Activated CD4-positive, alpha-beta T cell treated with anti-CD3 and anti-CD28 coated beads for 36 hours (primary cell): ENCODE measurements around the gene GPR33. TPM values are rescaled to one million over a fixed set of nuclear protein-coding genes. Genes with fewer than 3 reads are reported as not detected.
"Not testable (repeated sequence)": the region's sequence is repeated elsewhere in the genome, so short reads cannot be mapped to it uniquely, and the experiment has no call there.

Experiments
- ATAC-seq: fragments of 200-7000 bp; cut with Tn5 transposase; one replicate; pipeline ENCODE4 v1.10.0; 2021; ENCODE audit warnings: mild to moderate bottlenecking, moderate library complexity
- CTCF ChIA-PET: fragments of 350-600 bp; sonication (Branson Sonifier 250); formaldehyde crosslinking; loops from one replicate; lab custom pipeline; 2021; ENCODE audit warnings: antibody characterized with exemption; lab: Charles Lee
- POLR2A ChIA-PET: fragments of 350-600 bp; sonication (Branson Sonifier 250); formaldehyde crosslinking; loops from one replicate; lab custom pipeline; 2021; ENCODE audit warnings: antibody characterized with exemption, inconsistent platforms; lab: Charles Lee
- DNase-seq: peaks from one replicate; pipeline ENCODE4 v3.0.0-alpha.2; 2020
- H3K27ac Mint-ChIP-seq: one replicate; pipeline ENCODE4 v1.8.0; 2021; ENCODE audit warnings: mixed read lengths
- H3K27me3 Mint-ChIP-seq: one replicate; pipeline ENCODE4 v1.8.0; 2021; ENCODE audit warnings: mixed read lengths
- H3K36me3 Mint-ChIP-seq: one replicate; pipeline ENCODE4 v1.8.0; 2021; ENCODE audit warnings: low read depth, mixed read lengths
- H3K4me1 Mint-ChIP-seq: one replicate; pipeline ENCODE4 v1.8.0; 2021; ENCODE audit warnings: mixed read lengths
- H3K4me3 Mint-ChIP-seq: one replicate; pipeline ENCODE4 v1.8.0; 2021; ENCODE audit warnings: mild to moderate bottlenecking, moderate library complexity, mixed read lengths
- H3K9me3 Mint-ChIP-seq: one replicate; pipeline ENCODE4 v1.8.0; 2021; ENCODE audit warnings: low read depth, mixed read lengths
- intact Hi-C, 2 experiments: fragments of 100-400 bp; cut with DNase I in 1 of 2; cut with micrococcal nuclease in 1 of 2; formaldehyde crosslinking; loops; one replicate each; pipeline versions ENCODE4 v1.14.2 to v1.15.1; 2022 to 2024; cut with DNase I, micrococcal nuclease
- total RNA-seq, 2 experiments: library from RNA; stranded (reverse); gene quantifications; one replicate each; pipeline ENCODE4 v1.2.3, GENCODE V29; 2021

Gene GPR33
- total RNA-seq, 2 experiments from 2014 or later: not detected

GRCh38 chr14:31437045-31437691, 50.7 kb downstream of the GPR33 start:
- H3K27me3 Mint-ChIP-seq, H3K27ac Mint-ChIP-seq, ATAC-seq, CTCF ChIA-PET, intact Hi-C loops, H3K4me1 Mint-ChIP-seq, H3K9me3 Mint-ChIP-seq, H3K4me3 Mint-ChIP-seq, DNase-seq: not testable (repeated sequence)
- POLR2A ChIA-PET: interaction anchor here (0.6 kb wide), 1 partner anchor 24 kb away, joined by 4 read pairs; no protein-coding TSS in a partner anchor
- peaks cover 20% of the 10 kb centered on the region for H3K36me3 Mint-ChIP-seq

- peaks cover 27% of the 10 kb centered on the region for H3K36me3 Mint-ChIP-seq
- no peaks in the 10 kb centered on the region for H3K27me3 Mint-ChIP-seq
- H3K4me1 Mint-ChIP-seq: peaks cover 4% of the 10 kb centered on the region
- intact Hi-C loops: no loop called here
- CTCF ChIA-PET: interaction anchor here (0.6 to 1.9 kb wide), 3 partner anchors 10 to 25 kb away, joined by 3 to 11 read pairs (median 5); no protein-coding TSS in a partner anchor
- no peak for DNase-seq
- no peak for ATAC-seq
- POLR2A ChIA-PET: interaction anchor here (0.5 kb wide), 1 partner anchor 19 kb away, joined by 5 read pairs; no protein-coding TSS in a partner anchor
- no peak overlapping the region for H3K27ac Mint-ChIP-seq
- peaks cover 5% of the 10 kb centered on the region for H3K9me3 Mint-ChIP-seq
- H3K4me3 Mint-ChIP-seq: no peak overlapping the region
These were observed 52.6 kb downstream of the GPR33 start for GRCh38 chr14:31435276-31435675.

Other genes starting within 250 kb of the GPR33 start
- gene HEATR5A, start 67.5 kb downstream of the GPR33 start, total RNA-seq: 1 to 10 TPM; 8.5 to 9.4 TPM
- 10 to 100 TPM; 17.5 to 21.6 TPM for gene DTD2, start 30.5 kb downstream of the GPR33 start, total RNA-seq
- 10 to 100 TPM in 1 of 2 experiments, 1 to 10 TPM in 1; 9.5 to 14.9 TPM for gene NUBPL, start 73.4 kb upstream of the GPR33 start, total RNA-seq